SH-SY5Y (cell line): ENCODE data around the gene EMCN.

Experiments
- GATA2 ChIP-seq: IDR thresholded peaks from 2 replicates; pipeline ENCODE4 v1.6.1; 2011; ENCODE audit warnings: mild to moderate bottlenecking, low read depth, low read length
- GATA3 ChIP-seq: IDR thresholded peaks from 2 replicates; pipeline ENCODE4 v1.6.1; 2011; ENCODE audit warnings: low read depth, mild to moderate bottlenecking, low read length, moderate library complexity

EMCN gene

DNA sequence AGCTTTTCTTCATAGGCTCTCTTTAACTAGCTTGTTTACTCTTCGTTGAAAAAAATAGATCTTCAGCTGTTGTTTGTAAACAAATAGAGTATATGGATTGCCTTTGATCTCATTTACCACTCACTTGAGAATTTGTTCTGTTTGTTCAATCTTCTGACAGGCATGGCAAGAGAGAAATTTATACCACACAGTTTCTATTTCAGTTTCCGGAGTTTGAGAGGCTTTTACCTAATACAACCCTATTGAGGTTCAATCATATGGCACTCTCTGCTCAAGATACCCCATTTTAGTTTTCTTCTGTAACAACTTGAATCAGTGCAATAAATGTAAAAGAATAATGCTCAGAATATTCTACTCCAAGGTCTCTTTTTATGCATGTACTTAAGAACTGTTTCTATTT is 148.0 kb downstream of the EMCN start:
- no peak for TF ChIP-seq GATA2
- no peak for TF ChIP-seq GATA3

DNA sequence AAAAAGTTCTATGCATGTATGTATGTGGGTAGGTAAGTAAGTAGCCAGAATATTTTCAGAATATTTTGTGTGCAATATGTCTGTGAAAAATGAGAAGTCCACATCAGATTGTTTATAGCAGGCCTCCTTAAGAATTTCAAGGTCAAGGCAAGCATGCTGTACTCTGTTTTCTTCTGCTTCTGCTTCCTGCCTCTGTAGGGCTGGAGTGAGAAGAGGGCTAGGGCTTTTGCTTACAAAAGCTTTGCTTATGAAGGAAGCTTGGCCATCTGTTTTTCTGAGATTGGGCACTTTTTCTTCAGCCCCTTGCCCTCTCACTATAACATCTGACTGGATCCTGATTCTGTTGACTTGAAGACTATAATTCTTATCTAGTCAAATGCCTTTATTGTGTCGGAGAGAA is 150.4 kb downstream of the EMCN start:
- TF ChIP-seq GATA2, result no peak
- TF ChIP-seq GATA3, result no peak

DNA sequence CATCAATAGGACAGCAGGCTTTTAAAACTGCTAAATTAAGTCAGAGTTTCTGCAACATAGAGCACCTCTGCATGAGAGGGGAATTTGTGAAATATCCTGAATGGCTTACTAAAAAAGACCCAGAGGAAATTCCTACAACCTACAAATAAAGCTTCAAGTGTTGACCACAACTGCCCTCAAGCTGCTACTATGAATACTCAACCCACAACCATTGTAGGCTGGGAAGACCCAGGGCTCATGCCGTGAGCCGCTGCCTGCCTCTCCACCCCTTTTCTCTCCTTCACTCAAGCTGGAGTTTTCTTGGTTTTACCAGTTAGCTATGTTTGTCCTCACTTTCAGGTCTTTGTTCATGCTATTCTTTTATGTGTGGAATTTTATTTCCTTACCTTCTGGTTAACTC is 151.6 kb downstream of the EMCN start:
- TF ChIP-seq GATA3, result no peak
- TF ChIP-seq GATA2, result no peak

DNA sequence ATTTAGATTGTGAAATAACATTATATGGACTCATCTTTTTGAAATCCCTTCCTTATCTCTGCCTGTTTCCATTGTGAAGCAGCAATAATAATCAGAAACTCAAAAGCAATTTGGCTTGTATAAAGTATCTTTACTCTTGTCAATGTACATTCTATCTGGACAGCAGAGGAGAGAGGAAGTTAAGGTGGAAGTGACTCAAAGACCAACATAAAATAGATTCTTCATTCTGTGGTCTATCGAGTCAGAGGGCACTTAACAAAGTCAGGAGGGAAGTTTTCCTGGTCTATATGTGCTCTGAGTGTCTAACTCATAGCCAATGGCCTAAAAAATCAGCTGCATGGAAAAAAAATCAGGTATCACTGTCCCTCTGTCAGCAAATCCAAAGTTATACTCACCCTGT is 155.5 kb downstream of the EMCN start:
- TF ChIP-seq GATA3, result no peak
- TF ChIP-seq GATA2, result no peak

DNA sequence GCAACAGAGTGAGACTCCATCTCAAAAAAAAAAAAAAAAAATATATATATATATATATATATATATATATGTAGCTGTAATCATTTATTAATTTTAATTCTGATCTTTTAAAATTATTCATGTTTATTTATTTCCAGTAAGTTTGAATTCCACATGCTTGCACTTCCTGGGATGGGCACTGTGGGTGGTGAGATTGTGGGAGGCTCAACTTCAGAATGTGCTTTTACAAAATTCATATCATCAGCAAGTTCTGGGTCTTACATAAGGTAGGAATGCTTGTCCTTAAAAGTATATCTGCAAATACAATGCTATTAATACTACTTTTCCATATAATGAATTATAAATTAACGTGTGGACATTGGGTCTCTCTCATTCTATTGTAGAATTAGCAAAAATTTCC is 156.5 kb downstream of the EMCN start:
- TF ChIP-seq GATA2 (no peak), GATA3 (no peak)

DNA sequence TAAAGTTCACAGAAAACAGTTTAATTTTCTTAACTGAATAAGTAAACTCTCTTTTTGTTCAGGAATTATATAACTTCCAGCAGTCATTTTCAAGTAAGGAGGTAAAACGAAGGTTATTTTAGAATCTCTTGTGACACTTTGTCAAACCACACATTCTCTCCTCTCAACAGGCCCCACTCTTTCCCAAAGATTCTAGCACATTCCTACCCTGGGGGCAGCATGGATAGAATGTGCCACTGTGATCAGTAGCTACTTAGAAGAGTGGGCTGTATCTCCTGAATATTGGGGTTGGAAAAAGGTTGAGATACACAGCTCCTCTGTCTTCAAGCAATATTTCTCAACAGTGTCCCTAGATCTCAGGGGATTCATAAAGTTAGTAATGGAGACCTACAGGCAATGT is 157.6 kb downstream of the EMCN start:
- no peak for TF ChIP-seq GATA3
- TF ChIP-seq GATA2, result no peak

DNA sequence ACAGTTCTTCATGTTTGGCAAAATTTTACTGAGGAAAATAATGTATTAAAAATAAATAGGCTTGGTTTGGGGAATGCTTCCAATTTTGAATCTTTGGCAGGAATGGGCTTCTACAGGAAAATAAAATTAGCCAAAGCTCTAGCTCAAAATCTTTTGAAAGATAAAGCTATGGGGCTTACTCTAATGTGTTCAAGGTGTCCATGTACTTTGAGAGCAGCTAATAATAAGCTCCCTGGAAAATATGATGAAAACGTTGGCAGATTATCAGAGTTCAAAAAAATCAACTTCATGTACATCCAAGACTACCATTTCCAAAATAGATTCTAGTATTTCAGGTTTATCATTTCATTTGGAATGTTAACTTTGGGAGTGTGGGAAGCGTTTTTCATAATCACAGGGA is 158.4 kb downstream of the EMCN start:
- TF ChIP-seq GATA2 (no peak), GATA3 (no peak)

DNA sequence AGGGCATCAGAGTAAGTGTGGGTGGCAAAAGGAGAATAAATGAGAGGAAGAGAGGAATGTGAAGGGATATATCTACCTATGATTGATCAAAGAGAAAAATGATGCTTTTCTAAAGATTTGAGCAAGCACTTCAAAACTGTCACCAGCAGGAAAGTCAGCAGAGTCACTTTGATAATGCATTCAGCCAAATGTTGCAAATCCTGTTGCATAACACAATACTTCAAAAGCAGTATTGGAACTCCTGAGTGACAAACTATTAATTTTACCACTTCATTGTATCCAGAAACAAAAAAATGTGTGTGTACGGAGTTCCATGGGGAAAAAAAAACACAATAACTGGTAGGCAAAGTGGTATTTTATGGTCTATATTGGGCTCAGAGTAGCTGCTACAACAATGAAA is 160.3 kb downstream of the EMCN start:
- no peak for TF ChIP-seq GATA2
- TF ChIP-seq GATA3, result no peak

DNA sequence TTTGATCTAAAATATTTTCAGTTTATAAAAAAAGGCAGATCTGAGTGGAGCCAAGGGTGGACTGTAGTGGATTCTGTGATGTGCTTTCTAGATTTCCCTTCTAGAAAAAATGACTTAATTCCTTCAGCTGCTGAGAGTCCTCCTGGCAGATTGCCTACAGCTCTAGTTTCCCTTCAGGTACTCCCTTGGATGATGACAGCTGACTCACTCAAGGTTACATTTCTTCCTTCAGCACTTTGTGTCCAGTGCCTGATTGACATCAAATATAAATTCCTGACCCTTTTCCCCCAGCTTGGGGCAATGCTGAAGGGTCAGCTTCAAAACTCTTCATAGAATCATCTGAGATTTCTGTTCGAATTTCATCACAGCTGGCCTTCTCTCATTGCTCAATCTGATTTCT is 161.7 kb downstream of the EMCN start:
- no peak for TF ChIP-seq GATA3
- no peak for TF ChIP-seq GATA2

DNA sequence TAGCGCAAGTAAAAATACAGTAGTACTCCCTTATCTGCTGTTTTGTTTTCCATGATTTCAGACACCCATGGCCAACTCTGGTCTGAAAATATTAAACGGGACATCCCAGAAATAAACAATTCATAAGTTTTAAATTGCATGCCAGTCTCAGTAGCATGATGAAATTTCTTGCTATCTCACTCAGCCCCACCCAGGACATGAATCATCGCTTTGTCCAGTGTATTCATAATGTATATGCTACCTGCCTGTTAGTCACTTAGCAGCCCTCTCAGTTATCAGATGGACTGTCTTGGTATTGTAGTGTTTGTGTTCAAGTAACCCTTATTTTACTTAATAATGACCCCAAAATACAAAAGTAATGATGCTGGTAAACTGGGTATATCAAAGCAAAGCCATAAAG is 169.3 kb downstream of the EMCN start:
- no peak for TF ChIP-seq GATA2
- TF ChIP-seq GATA3, result no peak

DNA sequence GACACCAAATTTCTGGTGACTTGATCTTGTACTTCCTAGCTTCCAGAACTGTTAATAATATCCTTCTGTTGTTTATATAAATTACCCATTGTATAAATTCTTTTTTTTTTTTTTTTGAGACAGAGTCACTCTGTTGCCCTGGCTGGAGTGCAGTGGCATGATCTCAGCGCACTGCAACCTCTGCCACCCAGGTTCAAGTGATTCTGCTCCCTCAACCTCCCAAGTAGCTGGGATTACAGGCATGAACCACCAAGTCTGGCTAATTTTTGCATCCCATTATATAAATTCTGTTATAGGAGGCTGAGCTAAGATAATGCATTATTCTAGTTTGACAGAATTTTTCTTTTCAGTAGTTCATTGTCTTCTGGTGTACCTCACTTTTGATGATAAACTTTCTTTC is 170.6 kb downstream of the EMCN start:
- TF ChIP-seq GATA2 (no peak), GATA3 (no peak)

DNA sequence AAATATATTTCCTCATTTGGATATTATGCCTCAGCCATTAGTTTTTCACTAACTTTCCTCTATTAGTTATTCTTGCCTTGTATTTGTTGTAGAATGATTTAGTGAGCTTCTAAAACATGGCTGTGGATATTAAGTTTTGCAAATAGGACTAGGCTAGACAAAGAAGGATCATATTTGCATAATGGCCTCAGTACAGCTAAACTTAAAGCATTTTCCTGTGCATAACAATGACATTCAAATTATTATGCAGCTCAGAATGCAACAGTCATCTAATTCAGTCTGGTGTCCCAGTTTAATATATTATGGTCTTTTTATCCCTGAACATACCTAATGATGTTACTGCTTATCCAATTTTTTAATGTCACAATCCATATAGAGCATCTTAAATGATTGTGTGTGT is 172.2 kb downstream of the EMCN start:
- no peak for TF ChIP-seq GATA2
- no peak for TF ChIP-seq GATA3
